GM18951 (cell line): ENCODE results near the gene ACTR10.

ENCODE experiments used
- POLR2A ChIP-seq: IDR thresholded peaks from 4 replicates; pipeline ENCODE4 v1.6.1; 2011; ENCODE audit warnings: mild to moderate bottlenecking; ENCODE audit not compliant: insufficient read length, insufficient read depth; ENCODE audit errors: extremely low read depth
- in situ Hi-C: fragments of 300-500 bp; cut with MboI; formaldehyde crosslinking; loops from one replicate; pipeline ENCODE4 v1.12.0; 2022; ENCODE audit warnings: low sequenced_read_pairs, mixed read lengths, inconsistent platforms; ENCODE audit not compliant: unreplicated experiment

ACTR10 gene

DNA sequence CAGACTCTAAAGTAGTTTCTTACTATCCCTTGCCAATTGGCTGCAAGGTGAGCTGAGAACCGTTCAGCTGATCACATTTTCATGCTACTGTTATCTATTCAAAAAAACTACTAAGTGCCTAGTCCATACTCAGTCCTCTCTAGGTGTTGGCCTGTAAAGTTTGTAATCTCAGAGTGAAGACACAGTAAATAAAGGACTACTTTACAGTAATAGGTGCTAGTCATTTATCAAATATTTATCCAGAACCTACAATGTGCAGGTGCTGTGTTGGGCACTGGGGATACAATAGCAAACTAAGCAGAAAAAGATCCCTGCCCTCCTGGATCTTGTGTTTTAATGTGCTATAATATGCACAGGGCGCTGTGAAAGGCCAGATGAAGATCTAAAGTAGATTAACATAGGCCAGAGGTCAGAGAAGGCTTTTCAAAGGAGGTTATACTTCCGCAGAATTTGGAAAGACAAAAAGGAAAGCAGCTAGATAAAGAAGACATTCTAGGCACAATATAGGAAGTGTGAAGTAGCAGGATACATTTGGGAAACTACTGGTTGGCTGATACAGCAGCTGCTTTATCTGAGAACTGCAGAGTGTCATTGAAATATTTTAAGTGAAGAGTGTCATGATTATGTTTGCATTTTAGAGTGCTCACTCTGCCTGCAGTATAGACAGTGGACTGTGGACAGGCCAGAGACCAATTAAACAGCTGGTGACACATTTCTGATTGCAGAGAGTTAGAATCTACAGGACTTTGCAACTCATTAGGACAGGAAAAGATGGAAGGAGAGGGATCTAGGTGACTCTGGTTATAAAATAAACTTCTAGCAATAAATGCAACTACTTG, 8.0 kb upstream of the ACTR10 start:
- in situ Hi-C loops = no loop called here
- TF ChIP-seq POLR2A = no peak

GRCh38 chr14:58193542-58193941, 6.4 kb upstream of the ACTR10 start:
- no peak for TF ChIP-seq POLR2A
- in situ Hi-C loops = no loop called here

DNA sequence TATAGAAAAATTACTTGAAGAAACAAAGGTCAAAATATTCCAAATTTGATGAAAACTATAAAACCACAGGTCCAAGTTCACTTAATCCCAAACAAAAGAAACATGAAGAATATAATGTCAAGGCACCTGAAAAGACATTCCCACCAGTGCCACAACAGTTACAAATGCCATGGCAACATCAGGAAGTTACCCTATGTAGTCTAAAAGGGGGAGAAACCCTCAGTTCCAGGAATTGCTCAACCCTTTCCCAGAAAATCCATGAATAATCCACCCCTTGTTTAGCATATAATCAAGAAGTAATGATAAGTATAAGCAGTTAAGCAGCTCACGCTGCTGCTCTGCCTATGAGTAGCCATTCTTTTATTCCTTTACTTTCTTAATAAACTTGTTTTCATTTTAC, 3.8 kb upstream of the ACTR10 start:
- in situ Hi-C loops = no loop called here
- TF ChIP-seq POLR2A = no peak

DNA sequence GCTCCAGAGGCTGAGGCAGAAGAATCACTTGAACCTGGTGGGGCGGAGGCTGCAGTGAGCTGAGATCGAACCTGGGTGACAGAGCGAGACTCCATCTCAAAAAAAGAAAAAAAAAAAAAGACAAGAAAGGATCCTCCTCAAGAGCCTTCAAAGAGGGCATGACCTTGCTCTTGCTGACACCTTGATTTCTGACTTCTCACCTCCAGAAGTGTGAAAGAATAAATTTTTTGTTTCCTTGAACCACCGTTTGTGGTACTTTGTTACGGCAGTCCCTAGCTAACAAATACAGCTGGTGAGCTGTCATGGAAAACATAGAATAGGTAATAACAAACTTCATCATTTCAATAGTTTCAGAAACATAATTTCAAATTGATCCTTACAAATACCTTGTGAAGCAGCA, 1.9 kb upstream of the ACTR10 start:
- in situ Hi-C loops = no loop called here
- TF ChIP-seq POLR2A = no peak

GRCh38 chr14:58200480-58200841, 512 bp downstream of the ACTR10 start:
- in situ Hi-C loops = no loop called here
- TF ChIP-seq POLR2A = no peak

- in situ Hi-C loops = no loop called here
- TF ChIP-seq POLR2A = no peak
Measured at GRCh38 chr14:58200846-58201245, 897 bp downstream of the ACTR10 start.

DNA sequence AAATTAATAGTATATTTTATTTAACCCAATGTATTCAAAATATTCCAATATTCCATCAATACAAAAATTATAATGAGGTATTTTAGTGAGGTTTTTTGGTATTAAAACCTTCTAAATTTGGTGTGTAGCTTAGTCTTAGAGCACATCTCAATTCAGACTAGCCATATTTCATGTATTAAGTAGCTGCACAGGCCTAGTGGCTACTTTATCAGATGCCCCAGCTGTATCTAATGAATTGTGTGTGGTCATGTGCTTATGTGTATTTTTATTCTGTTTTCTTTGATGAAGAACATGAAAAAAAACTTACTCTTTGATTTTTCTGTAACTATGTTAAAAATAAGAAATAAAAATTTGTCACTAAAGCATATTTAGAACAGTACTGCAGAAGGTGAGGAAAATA, 13.2 kb downstream of the ACTR10 start:
- in situ Hi-C loops = no loop called here
- TF ChIP-seq POLR2A = no peak

DNA sequence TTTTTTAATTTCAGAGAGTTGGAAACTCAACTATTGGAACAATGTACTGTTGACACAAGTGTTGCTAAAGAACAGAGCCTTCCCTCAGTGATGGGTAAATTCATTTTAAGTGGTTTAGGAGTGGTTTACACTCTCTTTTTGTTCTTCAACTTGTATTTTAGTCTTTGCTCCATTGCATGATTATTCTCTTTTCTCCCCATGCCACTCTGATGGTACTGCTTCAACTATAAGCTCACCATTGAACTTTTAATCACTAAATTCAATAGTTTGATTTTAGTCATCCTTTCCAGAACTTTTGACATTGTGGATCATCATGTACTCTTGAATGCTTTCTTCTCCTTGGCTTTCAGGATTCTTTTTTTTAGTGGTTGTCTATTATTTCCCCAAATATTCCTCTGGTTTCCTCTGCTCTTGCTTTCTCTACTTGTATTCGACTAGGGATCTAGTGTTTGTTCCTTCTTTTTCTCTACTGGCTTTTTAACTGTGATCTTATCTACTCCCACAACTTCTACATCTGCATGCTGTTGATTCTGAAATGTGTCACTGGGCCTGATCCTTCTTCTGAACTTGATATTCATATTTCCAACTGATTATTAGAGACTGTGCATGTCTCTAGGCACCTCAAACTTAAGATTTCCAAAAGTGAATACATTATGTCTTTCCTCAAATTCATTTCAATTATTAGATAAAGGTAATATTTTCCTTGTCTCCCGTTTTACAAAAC, 15.4 kb downstream of the ACTR10 start:
- TF ChIP-seq POLR2A = no peak
- in situ Hi-C loops = no loop called here

DNA sequence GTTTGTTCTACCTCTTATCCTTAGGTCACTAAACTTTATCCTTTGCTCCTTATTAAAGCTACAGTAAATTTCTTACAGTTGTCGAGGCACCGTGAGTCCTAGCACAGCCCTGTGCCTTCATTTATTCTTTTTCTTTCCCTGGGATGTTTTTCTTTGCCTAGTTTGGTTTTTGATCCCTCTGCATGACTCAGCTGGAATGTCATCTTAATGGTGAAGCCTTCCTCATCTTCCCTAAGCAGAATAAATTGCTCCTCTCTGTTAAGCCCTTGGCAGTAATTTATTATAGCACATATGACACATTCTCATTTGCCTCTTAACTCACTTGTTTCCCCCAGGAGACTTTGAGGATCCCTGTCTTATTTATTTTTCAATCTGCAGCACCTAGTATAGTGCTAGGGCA, 16.6 kb downstream of the ACTR10 start:
- no peak for TF ChIP-seq POLR2A
- in situ Hi-C loops = no loop called here

DNA sequence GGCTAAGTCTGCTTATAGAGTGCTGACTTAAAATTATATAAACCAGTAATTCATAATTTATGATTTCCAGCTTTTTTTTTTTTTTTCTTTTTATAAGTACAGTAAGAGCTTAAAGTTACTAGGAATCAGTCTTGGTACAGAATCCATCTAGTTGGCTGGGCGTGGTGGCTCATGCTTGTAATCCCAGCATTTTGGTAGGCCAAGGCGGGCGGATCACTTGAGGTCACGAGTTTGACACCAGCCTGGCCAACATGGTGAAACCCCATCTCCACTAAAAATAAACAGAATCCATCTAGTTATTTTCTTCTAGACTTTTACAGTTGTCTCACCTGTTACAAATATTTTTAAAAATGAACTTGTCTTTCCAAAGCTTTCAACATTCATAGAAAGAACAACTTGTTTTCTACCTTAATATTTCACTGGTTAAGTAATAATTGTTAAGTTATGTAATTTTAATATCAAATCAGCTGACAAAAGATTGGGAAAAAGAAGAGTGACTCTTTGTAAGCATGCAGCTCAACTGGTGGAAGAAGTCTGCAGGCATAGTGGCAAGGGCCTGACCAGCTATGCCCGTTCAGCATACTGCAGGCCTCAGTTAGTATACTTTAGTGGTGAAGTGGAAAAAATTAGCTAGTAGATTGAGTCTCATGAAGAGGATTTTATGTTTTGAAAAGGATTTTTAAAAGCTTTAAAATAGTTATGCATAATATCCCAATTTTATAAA, 27.3 kb downstream of the ACTR10 start:
- no peak for TF ChIP-seq POLR2A

DNA sequence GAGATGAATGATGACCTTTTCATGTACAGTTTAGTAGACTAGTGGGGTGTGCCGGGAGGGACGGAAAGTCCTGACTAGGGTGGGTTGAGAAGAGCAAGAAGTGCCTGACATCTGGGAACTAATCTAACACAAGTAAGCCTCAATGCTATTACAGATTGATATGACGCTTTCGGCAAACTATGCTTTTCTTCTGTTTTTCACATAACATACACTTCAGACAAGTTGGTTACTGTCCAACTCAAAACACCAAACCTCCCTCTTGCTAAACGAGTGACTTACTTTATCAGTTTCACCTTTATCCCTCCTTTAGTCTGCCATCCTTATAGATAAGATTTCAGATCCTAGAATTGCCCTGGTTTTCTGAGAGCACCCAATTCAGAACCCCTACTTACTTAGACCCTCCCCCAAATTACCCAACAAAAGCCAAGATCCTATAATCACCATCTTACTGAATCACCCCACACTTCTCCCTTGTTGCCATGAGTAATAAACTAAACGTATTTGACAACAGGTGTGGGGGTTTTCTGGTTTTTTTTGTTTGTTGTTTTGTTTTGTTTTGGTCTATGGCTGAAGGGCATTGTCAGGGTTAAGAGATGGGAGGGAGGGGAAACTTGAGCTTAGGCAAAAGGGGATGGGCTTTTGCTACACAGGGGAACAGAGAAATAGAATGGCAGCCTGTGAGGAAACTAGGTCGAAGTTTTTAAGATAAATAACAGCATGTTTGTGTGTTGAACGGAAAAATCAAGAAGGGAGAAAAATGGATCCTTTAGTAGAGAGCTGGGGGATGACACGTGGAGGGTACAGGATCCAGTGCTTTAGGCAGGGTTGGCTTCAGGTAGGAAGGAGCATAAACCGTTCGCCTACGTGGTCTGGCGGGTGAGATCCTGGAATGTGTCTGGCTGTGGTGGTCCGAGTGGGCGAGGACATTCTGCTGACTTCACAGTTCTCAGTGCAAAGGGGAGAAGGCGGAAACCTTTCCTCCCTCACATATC, 38.6 kb downstream of the ACTR10 start:
- in situ Hi-C loops = no loop called here
- no peak for TF ChIP-seq POLR2A

More for the DNA sequence above, 27.3 kb downstream of the ACTR10 start:
- in situ Hi-C loops = no loop called here

DNA sequence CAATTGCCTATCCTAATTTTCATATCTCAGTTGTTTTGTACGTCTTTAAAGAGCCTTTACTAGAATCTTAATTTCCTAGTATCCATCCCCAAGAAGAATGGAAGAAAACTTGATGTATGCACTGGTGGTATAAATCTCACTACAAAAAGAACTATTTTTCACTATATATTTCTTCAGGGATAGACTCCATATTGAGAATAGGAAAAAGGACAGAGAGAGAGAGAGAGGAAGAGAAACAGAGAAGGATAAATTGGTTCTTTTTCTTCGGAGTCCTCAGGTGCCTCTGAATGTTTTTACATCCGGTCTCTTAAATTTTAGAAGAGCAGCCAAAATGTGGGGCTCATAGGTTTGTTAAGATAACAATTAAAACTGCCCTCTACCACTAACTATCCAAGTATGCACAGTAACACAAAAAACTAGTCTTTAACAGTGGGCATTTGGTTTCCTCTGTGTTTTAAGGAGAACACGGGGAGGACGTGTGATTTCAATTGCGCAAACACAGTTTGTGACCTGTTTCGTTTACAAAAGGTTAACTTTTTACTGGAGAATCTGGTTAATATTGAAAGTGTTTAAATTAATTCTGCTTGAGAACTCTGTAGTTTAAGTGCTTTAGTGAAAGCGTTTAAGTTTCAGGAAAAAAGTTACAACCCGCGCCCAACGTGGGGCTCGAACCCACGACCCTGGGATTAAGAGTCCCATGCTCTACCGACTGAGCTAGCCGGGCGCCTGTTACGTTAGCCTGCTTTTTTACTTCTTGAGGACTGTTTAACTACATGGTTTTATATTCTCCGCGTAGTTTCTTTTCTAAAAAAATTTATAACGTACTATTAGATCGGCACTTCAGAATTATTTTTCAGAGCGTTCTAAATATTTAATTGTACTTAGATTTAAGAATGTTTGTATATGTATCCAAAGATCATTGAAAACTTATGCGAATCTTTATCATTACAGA, 39.6 kb downstream of the ACTR10 start:
- in situ Hi-C loops = no loop called here
- no peak for TF ChIP-seq POLR2A
